ACHN (cell line): Measurements from ENCODE around the gene MS4A2.
"Not testable (repeated sequence)": the region's sequence is repeated elsewhere in the genome, so short reads cannot be mapped to it uniquely, and the experiment has no call there.

ENCODE experiments used
- DNase-seq: peaks from one replicate; pipeline ENCODE4 v3.0.0-alpha.2; 2015
- in situ Hi-C: cut with HindIII; loops from 2 replicates; pipeline ENCODE4 v1.10.0; 2017; ENCODE audit warnings: low sequenced_read_pairs, low pct_ligation_motif_present, low pct_unique_long_range_greater_than_20kb

MS4A2 gene

GRCh38 chr11:60097189-60097588 lies 8.7 kb downstream of the MS4A2 start:
- in situ Hi-C loops: no loop called here
- DNase-seq: no peak

- peak; percentile 54 for DNase-seq
- in situ Hi-C loops: no loop called here
These were observed 10.0 kb downstream of the MS4A2 start for GRCh38 chr11:60098508-60098907.

DNA sequence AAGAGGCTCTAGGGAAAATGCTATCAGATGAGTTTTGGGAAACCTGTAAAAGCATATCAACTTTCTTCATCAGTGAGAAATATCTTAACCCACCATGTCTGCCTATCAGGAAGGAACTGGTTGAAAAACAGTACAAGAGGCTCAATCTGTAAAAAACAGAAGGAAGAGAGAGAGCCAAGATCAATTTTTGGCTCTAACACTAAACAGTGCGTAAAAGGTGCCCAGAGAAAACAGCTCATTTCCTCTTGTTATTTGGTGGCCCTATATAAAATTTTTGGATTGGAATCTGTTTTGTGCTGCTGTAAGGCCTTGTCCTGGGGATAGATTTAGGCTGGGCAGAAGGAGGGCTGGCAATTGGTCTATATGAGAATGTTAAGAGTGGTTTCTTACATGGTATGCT lies 12.1 kb downstream of the MS4A2 start:
- in situ Hi-C loops: no loop called here

DNA sequence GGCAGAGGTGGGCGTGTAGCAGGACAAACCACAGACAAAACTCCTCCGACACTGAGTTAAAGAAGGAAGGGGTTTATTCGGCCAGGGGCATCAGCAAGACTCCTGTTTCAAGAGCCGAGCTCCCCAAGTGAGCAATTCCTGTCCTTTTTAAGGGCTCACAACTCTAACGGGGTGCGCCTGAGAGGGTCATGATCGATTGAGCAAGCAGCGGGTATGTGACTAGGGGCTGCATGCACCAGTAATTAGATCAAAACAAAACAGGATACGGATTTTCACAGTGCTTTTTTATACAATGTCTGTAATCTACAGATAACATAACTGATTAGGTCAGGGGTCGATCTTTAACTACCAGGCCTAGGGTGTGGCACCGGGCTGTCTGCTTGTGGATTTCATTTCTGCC lies 12.9 kb downstream of the MS4A2 start:
- in situ Hi-C loops: not testable (repeated sequence)

More for the DNA sequence above, 12.1 kb downstream of the MS4A2 start:
- DNase-seq: no peak

DNA sequence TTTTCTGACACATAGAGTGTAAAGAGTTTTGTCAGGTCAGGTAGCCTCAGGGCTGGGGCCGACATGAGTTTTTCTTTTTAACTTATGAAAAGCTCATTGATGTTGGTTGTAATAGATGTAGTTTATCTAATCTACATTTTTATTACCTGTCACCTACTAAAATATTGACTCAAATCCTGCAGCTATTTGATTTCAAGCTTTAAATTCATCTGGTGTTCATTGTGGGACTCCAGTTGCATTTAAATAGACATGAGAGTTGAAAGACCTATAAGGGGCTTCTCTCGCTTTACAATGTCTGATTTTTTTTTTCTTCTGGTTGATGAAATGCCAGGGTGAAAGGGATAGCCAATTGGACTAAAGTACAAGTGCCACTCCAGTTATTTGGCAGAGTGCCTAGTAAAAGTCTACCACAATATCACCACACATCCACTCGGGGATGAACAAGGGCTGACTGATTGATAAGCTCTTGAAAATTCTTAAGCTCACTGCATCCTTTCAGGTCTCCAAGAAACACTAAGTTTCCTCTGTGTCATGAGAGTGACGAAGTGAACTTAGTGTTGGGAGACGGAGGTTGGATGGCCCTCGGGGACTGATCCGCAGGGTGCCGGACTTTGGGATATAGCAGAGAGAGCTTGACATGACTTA lies 16.1 kb downstream of the MS4A2 start:
- DNase-seq, in situ Hi-C loops: not testable (repeated sequence)

More for the DNA sequence above, 12.9 kb downstream of the MS4A2 start:
- not testable (repeated sequence) for DNase-seq

- DNase-seq, in situ Hi-C loops: not testable (repeated sequence)
These were observed 20.2 kb downstream of the MS4A2 start for GRCh38 chr11:60108631-60109030.

GRCh38 chr11:60111793-60112192 lies 23.3 kb downstream of the MS4A2 start:
- in situ Hi-C loops: no loop called here
- DNase-seq: no peak

DNA sequence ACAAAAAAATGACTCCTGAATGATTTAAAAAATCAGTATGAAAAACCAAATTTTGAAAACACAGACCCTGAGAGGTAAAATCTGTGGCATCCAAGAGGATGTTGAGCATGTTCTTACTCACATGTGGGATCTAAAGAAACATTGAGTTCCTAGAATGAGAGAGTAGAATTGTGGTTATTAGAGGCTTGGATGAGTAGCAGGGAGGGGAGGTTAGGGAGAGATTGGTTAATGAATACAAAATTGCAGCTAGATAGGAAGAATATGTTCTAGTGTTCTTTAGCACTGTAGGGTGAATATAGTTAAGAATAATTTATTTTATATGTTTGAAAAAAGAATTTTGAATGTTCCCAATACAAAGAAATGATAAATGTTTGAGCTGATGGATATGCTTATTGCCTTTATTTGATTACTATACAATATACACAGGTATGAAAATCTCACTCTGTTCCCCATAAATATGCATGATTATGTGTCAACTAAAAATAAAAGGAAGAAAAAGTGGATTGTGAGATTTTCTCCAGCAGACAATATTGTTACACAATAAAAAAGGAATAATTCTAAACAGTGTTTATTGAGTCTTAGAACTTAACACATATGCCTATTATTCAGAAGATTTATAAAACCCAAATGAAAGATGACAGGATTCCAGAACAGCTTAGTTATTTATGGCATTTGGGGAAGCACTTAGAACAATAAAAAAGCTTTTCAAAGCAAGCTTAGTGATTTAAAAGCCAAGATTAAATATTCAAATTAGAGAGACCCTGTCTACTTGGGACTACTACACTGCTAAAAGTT lies 28.7 kb downstream of the MS4A2 start:
- in situ Hi-C loops: no loop called here
- DNase-seq: no peak

- DNase-seq: no peak
- in situ Hi-C loops: no loop called here
These were observed 29.9 kb downstream of the MS4A2 start for GRCh38 chr11:60118338-60118737.

DNA sequence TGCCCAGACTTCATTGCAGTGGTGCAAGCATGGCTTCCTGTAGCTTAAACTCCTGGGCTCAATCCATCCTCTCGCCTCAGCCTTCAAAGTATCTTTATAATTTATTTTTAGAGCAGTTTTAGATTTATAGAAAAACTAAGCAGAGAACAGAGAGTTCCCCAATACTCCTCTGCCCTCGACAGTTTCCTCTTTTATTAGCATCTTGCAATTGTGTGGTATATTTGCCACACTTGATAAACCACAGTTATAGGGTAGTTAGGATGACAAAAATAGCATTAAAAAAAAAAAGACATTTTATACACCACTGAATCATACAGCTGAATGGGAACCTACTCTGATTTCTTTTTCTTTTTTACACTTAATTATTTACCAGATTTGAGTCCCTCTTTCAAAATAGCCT lies 31.2 kb downstream of the MS4A2 start:
- in situ Hi-C loops: no loop called here
- DNase-seq: no peak

DNA sequence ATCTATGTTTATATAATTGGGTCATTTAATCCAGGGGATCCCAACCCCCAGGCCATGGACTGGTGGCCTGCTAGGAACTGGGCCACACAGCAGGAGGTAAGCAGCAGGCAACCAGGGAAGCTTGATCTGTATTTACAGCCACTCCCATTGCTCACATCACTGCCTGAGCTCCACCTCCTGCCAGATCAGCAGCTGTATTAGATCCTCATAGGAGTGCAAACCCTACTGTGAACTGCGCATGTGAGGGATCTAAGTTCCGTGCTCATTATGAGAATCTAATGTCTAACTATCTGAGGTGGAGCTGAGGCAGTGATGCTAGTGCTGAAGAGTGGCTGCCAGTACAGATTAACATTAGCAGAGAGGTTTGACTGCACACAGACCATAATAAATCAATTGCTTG lies 32.8 kb downstream of the MS4A2 start:
- in situ Hi-C loops: no loop called here
- DNase-seq: no peak

- DNase-seq: no peak
- in situ Hi-C loops: no loop called here
These were observed 34.1 kb downstream of the MS4A2 start for GRCh38 chr11:60122414-60123036.

DNA sequence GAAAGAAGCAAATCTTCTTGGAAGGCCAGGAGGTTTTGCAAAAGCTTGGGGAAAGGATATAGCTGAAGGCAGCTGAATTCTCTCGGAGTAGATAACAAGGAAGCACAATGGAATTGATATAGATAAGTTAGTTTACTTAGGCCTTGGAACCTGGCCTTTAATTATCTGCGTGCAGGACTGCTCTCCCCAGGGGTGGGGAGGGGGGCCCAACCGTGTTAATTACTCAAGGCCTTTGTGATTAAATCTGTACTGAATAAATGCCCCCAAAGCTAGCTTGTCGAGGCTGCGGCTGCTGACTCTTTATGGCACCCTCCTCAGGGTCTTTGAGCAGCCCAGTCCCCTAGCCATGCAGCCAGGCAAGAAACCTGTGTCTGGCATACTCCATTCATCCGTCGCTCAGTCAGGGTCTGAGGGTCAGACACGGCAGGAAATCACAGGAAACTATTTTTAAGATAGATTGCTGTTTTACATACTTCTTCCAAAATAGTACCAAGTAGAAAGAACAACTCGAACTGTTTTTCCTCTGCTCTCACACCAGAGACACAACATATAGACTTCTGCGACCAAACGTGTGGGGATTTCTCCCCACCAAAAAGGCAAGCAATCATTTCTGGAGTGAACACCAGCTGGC lies 36.5 kb downstream of the MS4A2 start:
- in situ Hi-C loops: no loop called here
- no peak for DNase-seq

DNA sequence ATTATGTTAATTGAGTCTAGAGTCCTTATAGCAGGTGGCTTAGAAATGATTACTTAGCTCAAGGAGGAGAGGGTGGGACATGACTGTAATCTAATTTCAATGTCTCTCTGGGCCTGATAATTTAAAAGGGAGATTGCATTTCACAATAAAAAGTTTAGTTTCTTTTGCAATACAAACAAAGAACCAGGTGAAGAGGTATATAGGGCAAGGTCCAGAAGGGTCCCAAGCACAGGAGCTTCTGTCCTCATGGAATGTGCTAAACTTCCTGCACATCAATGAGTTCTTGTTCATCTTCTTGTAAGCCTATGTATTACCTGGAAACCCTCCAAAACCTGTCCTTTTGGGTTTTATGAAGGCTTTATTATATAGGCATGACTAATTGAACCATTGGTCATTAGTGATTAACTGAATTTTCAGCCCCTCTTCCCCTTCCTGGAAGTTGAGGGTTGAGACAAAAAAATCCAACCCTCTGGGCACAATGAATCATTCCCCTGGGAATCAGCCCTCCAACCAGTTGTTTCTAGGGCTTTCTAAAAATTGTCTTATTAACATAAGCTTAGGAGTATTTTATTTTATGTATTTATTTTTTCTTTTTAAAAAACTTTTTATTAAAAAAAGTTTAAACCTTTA lies 37.6 kb downstream of the MS4A2 start:
- in situ Hi-C loops: no loop called here
- DNase-seq: no peak

GRCh38 chr11:60127311-60127811 lies 38.9 kb downstream of the MS4A2 start:
- DNase-seq: peak; percentile 3
- in situ Hi-C loops: no loop called here

- DNase-seq: no peak
- in situ Hi-C loops: no loop called here
These were observed 39.9 kb downstream of the MS4A2 start for GRCh38 chr11:60128376-60128775.

- in situ Hi-C loops, DNase-seq: not testable (repeated sequence)
These were observed 40.4 kb downstream of the MS4A2 start for GRCh38 chr11:60128866-60129265.

DNA sequence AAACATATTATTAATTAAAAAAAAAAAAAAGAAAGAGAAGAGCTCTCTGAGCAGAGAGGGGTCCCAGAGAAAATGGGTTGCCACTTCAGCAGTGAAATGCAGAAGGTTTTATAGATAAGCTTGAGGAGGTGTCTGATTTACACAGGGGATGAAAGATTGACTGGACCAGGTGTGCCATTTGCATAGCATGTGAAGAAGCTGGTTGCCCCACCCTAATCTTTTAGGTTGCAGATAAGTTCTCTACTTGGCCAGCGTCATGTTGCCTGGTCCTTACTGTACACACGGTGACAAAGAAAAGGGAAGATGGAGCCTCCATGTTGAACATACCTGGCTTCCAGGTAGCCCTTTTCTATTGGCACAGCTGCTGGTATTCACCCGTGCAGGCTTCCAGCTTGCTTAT lies 41.4 kb downstream of the MS4A2 start:
- in situ Hi-C loops: no loop called here

GRCh38 chr11:60130496-60130895 lies 42.0 kb downstream of the MS4A2 start:
- peak; percentile 51 for DNase-seq
- in situ Hi-C loops: no loop called here

More for the DNA sequence above, 41.4 kb downstream of the MS4A2 start:
- DNase-seq: no peak
